Upper lobe of right lung (tissue), 1 donor: ENCODE measurements around the gene CEP83. TPM values are rescaled to one million over a fixed set of nuclear protein-coding genes. Genes with fewer than 3 reads are reported as not detected.
A peak's percentile ranks its signal among the peaks of the same experiment; 100 is the strongest.

ENCODE experiments used
- ATAC-seq: fragments of 200-7000 bp; cut with Tn5 transposase; one replicate; pipeline ENCODE4 v1.9.1; 2020; ENCODE audit warnings: mild to moderate bottlenecking, moderate library complexity
- DNase-seq: peaks from one replicate; pipeline ENCODE4 v3.0.0-alpha.2; 2020
- H3K27ac ChIP-seq: fragments of 200-600 bp; one replicate; pipeline ENCODE4 v1.8.0; 2022
- H3K27me3 ChIP-seq: fragments of 200-600 bp; one replicate; pipeline ENCODE4 v1.8.0; 2022; ENCODE audit warnings: mild to moderate bottlenecking
- H3K36me3 ChIP-seq: fragments of 200-600 bp; one replicate; pipeline ENCODE4 v1.8.0; 2022
- H3K4me1 ChIP-seq: fragments of 200-600 bp; one replicate; pipeline ENCODE4 v1.8.0; 2022
- H3K4me3 ChIP-seq: fragments of 200-600 bp; one replicate; pipeline ENCODE4 v1.8.0; 2022; ENCODE audit warnings: mild to moderate bottlenecking
- H3K9me3 ChIP-seq: fragments of 200-600 bp; one replicate; pipeline ENCODE4 v1.8.0; 2022
- intact Hi-C: fragments of 100-400 bp; cut with DNase I; formaldehyde crosslinking; loops from one replicate; pipeline ENCODE4 v1.11.0; 2022
- total RNA-seq: library from RNA; stranded (reverse); fragmentation: NEBNext Ultra II Directional; extraction: Animal tissue kit (Norgen Biotek cat#: 25700); gene quantifications from one replicate; pipeline ENCODE4 v1.2.1, GENCODE V29; 2021
- TF ChIP-seq, protein P1 (sequence below): fragments of 200-600 bp; IDR thresholded peaks from one replicate; pipeline ENCODE4 v1.8.0; 2022; ENCODE audit warnings: antibody characterized with exemption
- donor health status: DM: no; HTN: yes; CAD: no; lungs with severe emphysema.

Gene CEP83
- total RNA-seq, 1 donor from 2014 or later: 11.0 TPM

- Histone ChIP-seq H3K36me3 (no peaks in the 10 kb centered on the region), H3K4me3 (no peak overlapping the region), H3K9me3 (no peaks in the 10 kb centered on the region), H3K27me3 (no peaks in the 10 kb centered on the region), H3K4me1 (peaks cover 23% of the 10 kb centered on the region), H3K27ac (no peak overlapping the region)
- intact Hi-C loops: no loop called here
- no peak for DNase-seq
- TF ChIP-seq, protein P1, sequence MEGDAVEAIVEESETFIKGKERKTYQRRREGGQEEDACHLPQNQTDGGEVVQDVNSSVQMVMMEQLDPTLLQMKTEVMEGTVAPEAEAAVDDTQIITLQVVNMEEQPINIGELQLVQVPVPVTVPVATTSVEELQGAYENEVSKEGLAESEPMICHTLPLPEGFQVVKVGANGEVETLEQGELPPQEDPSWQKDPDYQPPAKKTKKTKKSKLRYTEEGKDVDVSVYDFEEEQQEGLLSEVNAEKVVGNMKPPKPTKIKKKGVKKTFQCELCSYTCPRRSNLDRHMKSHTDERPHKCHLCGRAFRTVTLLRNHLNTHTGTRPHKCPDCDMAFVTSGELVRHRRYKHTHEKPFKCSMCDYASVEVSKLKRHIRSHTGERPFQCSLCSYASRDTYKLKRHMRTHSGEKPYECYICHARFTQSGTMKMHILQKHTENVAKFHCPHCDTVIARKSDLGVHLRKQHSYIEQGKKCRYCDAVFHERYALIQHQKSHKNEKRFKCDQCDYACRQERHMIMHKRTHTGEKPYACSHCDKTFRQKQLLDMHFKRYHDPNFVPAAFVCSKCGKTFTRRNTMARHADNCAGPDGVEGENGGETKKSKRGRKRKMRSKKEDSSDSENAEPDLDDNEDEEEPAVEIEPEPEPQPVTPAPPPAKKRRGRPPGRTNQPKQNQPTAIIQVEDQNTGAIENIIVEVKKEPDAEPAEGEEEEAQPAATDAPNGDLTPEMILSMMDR: no peak
- ATAC-seq: no peak
Observed at GRCh38 chr12:94269316-94269999, 190.2 kb downstream of the CEP83 start.

GRCh38 chr12:94267921-94268471 is 191.7 kb downstream of the CEP83 start:
- intact Hi-C loops: no loop called here
- ATAC-seq: no peak
- H3K4me3 ChIP-seq: no peak overlapping the region

GRCh38 chr12:94267537-94267872 is 192.2 kb downstream of the CEP83 start:
- H3K27me3 ChIP-seq: no peaks in the 10 kb centered on the region
- H3K27ac ChIP-seq: peak overlapping the region; percentile 66
- no peak overlapping the region for H3K4me3 ChIP-seq
- DNase-seq (no peak), ATAC-seq (no peak)
- TF ChIP-seq, protein P1: no peak
- no peaks in the 10 kb centered on the region for H3K36me3 ChIP-seq
- intact Hi-C loops: no loop called here
- H3K4me1 ChIP-seq: peaks cover 41% of the 10 kb centered on the region
- H3K9me3 ChIP-seq: no peaks in the 10 kb centered on the region

More at GRCh38 chr12:94267921-94268471, 191.7 kb downstream of the CEP83 start:
- Histone ChIP-seq H3K4me1 (peaks cover 38% of the 10 kb centered on the region), H3K27ac (peak overlapping the region; percentile 66), H3K27me3 (no peaks in the 10 kb centered on the region), H3K36me3 (no peaks in the 10 kb centered on the region), H3K9me3 (no peaks in the 10 kb centered on the region)
- no peak for DNase-seq
- TF ChIP-seq, protein P1: no peak

- Histone ChIP-seq H3K36me3 (no peaks in the 10 kb centered on the region), H3K27ac (peak overlapping the region; percentile 66), H3K9me3 (no peaks in the 10 kb centered on the region), H3K27me3 (no peaks in the 10 kb centered on the region), H3K4me1 (peaks cover 44% of the 10 kb centered on the region), H3K4me3 (no peak overlapping the region)
- ATAC-seq (no peak), DNase-seq (no peak)
- TF ChIP-seq, protein P1: no peak
- intact Hi-C loops: no loop called here
Observed at GRCh38 chr12:94266796-94267536, 192.7 kb downstream of the CEP83 start.

DNA sequence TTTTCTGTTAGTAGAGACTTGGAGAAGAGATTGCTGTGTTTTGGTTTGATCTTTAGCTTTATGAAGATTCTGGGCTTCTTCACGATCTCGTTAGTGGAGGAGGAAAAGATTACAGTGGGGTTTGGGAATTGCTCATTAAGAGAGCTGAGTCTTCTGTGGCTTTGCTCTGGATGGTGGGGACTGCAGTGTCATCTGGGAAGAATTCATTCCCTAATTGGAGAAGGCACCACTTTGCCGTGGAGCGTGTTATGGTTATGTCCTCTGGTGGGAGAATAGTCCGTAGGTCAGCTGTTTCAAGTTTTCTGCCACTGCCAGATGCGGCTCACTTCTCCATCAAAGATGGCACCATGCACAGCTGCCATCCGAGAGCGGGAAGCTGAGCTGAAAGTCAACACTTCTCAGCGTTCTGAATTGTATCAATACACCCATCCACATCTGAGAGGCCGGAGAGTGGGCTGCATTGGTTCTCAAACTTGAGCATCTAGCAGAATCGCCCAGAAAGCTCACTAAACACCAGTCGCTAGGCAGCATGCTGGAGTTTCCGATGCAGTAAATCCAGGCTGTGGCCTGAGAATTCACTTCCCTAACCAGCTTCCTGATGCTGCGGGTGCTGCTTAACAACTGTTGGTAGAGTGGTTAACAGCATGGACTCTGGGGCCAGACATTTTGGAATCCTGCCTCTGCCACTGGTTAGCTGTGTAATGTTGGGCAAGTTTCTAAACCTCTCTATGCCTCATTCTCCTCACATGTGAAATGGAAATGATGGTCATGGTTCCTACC is 193.5 kb downstream of the CEP83 start:
- Histone ChIP-seq H3K4me1 (peaks cover 53% of the 10 kb centered on the region), H3K27me3 (no peaks in the 10 kb centered on the region), H3K27ac (peak overlapping the region; percentile 32), H3K9me3 (no peaks in the 10 kb centered on the region), H3K4me3 (no peak overlapping the region), H3K36me3 (no peaks in the 10 kb centered on the region)
- DNase-seq (no peak), ATAC-seq (no peak)
- intact Hi-C loops: no loop called here
- TF ChIP-seq, protein P1: no peak
